NCI-H1436 (cell line): Measurements from ENCODE around the gene PHF5A.

Experiments used
- DNase-seq: peaks from one replicate; lab custom pipeline; 2025; lab: John Stamatoyannopoulos, UW

The PHF5A gene, protein sequence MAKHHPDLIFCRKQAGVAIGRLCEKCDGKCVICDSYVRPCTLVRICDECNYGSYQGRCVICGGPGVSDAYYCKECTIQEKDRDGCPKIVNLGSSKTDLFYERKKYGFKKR

GRCh38 chr22:41468381-41469217 lies at the start of gene PHF5A, which contains the start of gene ACO2:
Gene PHF5A, minus strand, starts transcription at chr22:41468692. Its CDS starts 39 bp downstream, at chr22:41468653.
Gene ACO2, plus strand, starts transcription at chr22:41469117. Its CDS starts 30 bp downstream, at chr22:41469147.
- peak; percentile 96 for DNase-seq

DNA sequence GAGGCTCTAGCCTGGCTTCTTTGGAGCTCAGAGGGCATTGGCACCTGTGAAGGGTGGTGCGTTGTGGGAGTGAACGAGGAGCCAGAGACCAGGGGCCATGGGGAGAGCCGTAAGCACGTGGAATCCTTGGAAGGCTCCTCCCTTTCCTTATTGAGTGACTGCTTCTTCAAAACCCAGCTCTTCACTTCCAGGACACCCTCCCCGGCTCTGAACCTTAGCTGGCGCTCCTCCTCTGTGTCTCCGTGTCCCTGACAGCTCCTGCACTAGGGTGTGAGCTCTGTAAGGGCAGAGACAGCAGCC lies 49.5 kb upstream of the PHF5A start:
- DNase-seq: no peak

DNA sequence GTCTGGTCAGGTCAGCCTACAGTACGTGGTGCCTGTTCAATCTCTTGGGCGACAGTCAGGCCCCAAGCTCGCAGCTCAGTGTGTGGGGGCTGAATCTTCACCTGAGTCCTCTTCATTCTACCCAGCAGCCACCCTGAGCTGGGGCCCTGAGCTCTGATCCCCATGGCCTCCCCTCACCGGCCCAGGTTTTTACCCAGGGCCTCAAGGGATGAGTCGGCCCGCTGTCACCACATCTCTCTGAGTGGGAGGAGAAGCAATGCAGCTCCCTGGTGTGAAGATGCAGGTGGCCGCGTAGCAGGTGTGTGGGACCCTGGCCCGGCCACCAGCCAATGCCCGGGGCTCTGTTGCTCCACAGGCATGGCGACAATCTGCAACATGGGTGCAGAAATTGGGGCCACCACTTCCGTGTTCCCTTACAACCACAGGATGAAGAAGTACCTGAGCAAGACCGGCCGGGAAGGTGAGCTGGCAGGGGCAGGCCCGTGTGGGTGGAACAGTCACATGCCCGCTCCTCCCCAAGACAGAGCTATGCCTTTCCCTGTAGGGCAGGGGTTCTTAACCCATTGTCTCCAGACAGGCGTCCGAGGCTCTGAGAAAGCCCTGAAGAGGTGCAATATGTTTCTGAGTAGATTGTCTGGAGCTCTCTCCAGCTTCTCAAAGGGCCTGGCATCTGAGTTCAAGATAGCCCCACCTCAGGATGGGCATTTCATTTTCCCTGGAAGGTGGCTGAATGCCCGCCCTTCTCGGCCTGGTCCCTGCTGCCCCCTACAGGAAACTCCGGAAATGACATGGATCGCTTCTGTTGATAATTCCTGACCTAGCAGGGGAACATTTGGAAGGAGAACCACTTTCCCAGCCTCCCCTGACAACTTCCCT lies 48.9 kb upstream of the PHF5A start:
- peak; percentile 16 for DNase-seq

DNA sequence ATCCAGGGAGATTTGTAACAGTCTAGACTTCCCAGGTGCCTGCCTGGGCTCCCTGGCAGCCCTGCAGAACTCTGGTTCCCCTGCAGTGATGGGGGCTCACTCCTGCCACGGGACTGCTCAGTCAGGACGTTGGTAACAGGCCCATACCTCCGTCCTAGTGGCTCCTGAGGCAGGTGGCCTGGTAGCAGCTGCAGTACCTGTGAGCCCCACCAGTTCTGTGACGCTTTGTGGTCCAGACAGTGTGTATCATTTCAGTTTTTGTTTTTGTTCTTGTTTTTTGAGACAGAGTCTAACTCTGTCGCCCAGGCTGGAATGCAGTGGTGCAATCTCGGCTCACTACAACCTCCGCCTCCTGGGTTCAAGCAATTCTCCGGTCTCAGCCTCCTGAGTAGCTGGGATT lies 48.0 kb upstream of the PHF5A start:
- no peak for DNase-seq

- no peak for DNase-seq
These were observed 44.9 kb upstream of the PHF5A start for GRCh38 chr22:41513391-41513790.

GRCh38 chr22:41512421-41513194 lies 44.1 kb upstream of the PHF5A start:
- peak; percentile 50 for DNase-seq

DNA sequence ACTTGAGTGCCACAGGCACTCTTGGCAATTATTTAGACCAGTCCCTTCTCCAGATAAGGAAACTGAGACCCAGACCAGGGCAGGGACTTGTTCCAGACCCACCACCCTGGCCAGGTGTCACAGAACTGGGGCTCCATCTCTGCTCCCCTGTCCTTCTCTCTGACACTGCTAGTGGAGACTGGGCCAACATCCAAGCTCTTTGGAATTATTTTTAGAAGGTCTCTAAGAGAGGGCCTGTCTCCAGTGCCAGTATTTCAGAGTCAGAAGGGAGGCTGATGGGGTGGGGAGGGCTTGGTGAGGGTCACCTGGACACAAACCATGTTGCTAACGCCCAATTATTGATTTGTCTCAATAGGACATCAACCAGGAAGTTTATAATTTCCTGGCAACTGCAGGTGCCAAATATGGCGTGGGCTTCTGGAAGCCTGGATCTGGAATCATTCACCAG lies 43.1 kb upstream of the PHF5A start:
- no peak for DNase-seq

DNA sequence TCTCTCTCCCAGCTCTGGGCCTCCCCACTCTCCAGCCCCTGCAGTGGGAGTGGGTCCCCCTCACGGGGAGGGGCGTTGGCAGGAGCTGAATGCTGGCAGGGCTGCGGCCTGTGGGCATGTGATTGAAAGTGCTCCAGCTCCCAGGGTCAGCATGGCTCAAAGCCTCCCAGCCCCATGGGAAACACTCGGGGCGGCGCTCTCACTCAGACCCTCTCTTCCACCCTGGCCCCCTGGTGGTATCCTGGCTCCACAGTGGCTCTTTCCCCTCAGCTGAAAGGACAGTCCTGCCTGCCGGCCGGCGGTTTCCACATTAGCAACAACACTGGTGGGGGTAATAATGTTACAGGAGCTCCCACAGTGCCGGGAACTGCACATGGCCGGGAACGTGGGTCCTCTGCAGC lies 40.3 kb upstream of the PHF5A start:
- DNase-seq: no peak

DNA sequence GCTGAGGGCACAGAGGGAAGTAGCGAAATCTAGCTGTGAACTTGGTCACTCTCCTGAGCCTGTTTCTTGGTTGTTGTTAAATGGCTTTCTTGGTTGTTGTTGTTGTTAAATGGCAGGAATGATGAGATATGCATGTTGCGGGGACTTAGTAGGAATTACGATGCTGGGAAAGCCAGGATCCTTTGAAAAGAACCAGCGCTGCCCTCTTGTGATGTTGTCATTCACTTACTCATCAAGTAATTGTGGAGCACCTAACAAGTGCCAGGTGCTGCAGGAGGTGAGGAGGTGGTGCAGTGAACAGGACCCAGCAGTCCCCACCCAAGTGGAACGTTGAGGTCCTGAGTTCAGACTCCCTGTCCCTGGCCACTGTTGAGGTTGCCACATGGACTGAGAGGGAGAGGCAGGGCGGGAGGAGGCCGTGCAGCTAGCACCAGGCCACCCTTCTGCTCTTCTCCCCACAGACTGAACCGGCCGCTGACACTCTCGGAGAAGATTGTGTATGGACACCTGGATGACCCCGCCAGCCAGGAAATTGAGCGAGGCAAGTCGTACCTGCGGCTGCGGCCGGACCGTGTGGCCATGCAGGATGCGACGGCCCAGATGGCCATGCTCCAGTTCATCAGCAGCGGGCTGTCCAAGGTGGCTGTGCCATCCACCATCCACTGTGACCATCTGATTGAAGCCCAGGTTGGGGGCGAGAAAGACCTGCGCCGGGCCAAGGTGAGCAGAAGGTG lies 39.0 kb upstream of the PHF5A start:
- DNase-seq: no peak

DNA sequence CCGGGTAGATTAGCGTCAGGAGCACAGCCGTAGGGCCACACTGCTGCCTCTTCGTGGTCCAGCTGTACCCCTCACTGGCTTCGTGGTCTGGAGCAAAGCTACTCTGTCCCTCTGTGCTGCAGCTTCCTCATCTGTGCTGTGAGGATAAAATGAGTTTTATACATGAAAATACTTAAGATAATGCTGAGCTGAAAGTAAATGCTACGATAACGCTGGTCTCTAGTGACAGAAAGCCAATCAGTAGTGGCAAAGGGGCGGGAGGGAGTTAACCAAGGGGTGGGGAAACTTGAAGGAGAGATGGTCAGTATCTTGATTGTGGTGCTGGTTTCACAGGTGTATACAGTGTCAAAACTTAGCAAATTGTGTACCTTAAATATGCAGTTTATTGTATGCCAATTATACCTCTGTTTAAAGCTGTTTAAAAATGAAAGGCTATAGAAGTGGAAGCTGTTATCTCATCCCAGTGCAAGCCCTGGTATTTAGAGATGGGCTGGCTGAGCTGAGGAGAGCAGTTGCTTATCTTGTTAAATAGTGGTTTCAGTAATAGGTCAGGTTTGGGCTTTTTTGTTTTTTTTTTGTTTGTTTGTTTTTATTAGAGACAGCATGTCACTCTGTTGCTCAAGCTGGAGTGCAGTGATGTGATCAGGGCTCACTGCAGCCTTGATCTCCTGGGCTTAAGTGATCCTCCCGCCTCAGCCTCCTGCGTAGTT lies 37.2 kb upstream of the PHF5A start:
- DNase-seq: no peak

DNA sequence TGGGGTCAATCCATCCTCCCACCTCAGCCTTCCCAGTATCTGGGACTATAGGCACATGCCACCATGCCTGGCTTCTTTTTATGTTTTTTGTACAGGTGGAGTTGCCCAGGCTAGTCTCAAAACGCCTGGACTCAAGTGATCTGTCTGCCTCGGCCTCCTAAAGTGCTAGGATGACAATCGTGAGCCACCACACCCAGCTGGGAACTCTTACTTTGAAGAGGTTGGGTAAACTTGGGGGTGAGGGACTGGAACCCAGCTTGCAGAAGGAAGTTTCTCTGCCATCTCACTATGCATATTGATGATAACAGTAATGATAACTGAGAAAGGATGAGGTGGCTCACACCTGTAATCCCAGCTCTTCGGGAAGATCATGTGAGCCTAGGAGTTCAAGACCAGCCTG lies 36.3 kb upstream of the PHF5A start:
- DNase-seq: no peak

- DNase-seq: no peak
These were observed 35.9 kb upstream of the PHF5A start for GRCh38 chr22:41504397-41504796.

DNA sequence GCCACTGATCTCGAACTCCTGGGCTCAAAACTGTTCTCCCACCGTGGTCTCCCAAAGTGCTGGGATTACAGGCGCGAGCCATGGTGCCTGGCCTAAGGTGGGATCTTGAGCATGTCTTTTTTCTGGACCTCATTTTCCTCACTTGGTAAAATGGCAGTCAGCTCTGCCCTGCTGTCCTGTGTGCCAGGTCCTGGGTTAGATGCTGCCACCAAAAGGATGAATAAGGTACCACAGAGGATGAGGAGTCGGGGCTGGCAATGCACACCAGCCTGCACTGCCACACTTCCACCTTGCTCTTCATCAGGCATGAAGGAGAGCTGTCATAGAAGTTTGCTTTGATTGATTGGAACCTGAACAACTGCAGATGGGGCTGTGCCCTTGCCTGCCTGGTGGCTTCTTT lies 32.7 kb upstream of the PHF5A start:
- no peak for DNase-seq

- no peak for DNase-seq
These were observed 31.8 kb upstream of the PHF5A start for GRCh38 chr22:41500303-41500702.

GRCh38 chr22:41499624-41500280 lies 31.3 kb upstream of the PHF5A start:
- DNase-seq: no peak

- no peak for DNase-seq
These were observed 29.9 kb upstream of the PHF5A start for GRCh38 chr22:41498303-41498835.

DNA sequence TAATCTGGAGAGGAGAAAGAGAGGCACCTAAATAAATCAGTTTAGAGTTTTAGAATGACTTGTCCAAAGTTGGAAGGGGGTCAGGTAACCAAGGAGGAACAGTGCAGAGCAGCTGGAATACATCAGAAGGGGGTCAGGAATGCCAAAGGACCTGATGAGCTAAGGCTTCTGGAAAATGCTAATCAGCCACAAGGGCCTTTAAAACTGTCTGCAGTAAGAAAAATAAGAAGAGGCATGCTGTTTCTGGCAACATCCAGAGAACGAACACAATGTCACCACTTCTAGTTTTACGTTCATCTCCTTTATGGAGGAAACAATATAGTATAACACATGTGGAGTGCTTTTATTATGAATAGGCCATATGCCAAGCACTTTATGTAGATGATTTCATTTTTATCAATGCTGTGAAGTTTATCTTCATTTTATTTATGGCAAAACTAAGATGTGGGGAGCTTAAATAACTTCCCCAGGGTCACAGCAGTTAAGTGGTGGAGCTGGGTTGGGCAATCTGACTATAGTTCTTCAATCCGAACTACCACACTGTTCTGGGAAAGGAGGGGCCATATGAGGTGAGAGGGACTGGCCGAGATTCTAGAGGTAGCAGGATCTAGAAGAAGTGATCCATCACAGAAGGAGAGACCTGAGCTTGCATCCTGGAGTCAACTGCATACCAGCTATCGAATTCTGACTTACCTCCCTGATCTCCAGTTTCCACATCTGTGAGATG lies 23.0 kb upstream of the PHF5A start:
- DNase-seq: no peak

DNA sequence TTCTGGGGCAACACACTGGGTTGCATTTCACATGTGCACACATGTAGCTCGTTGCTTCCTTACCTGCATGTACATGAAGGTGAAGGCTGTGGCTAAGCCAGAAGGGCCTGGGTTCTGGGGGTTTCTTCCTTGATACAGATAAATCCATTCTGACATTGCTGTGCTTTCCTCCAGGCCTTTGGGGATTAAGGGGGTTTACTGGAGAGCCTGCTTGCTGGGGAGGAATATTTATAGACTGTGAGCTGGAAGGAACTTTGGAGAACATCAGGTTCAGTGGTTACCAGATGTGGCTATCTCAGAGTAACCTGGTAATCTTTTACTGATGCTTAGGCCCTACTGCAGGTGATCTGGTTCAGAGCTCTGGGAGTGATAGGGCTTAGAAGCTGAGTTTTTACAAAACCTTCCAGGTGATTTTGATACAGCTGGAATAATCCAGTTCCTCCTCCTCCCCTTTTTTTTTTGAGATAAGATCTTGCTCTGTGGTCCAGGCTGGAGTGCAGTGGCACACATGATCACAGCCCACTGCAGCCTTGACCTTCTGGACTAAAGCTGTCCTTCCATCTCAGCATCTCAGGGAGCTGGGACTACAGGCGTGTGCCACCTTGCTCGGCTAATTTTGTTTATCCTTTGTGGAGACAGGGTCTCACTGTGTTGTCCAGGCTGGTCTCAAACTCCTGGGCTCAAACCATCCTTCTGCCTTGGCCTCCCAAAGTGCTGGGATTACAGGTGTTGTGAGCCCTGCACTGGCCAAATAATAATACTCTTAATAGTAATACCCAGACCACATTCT lies 20.3 kb upstream of the PHF5A start:
- no peak for DNase-seq
